ENCODE results near the gene TP53I11.

Gene TP53I11

GRCh38 chr11:44947114-44947513 lies 3.6 kb downstream of the TP53I11 start:
- no peaks in the 10 kb centered on the region for H3K9me3 ChIP-seq (ENCODE audit: severe bottlenecking)
- TF ChIP-seq CTCF (IDR thresholded peaks at IDR 0.05; ENCODE audit: low read depth, low read length): no peak
- H3K4me3 ChIP-seq (ENCODE audit: low read depth, low read length): no peak overlapping the region
- H3K36me3 ChIP-seq: peaks cover 65% of the 10 kb centered on the region
- no peak for DNase-seq
- H3K27me3 ChIP-seq (ENCODE audit: insufficient read depth, low read depth, severe bottlenecking): no peaks in the 10 kb centered on the region
- H3K27ac ChIP-seq: no peak overlapping the region

- Histone ChIP-seq H3K36me3 (peaks cover 69% of the 10 kb centered on the region), H3K4me3 (ENCODE audit: low read depth, low read length) (no peak overlapping the region), H3K9me3 (ENCODE audit: severe bottlenecking) (no peaks in the 10 kb centered on the region), H3K27ac (no peak overlapping the region), H3K27me3 (ENCODE audit: insufficient read depth, low read depth, severe bottlenecking) (no peaks in the 10 kb centered on the region)
- DNase-seq: no peak
- no peak for TF ChIP-seq CTCF (IDR thresholded peaks at IDR 0.05; ENCODE audit: low read depth, low read length)
Measured at GRCh38 chr11:44946263-44946662, 4.4 kb downstream of the TP53I11 start.

- H3K27me3 ChIP-seq (ENCODE audit: insufficient read depth, low read depth, severe bottlenecking): no peaks in the 10 kb centered on the region
- peaks cover 75% of the 10 kb centered on the region for H3K36me3 ChIP-seq
- H3K27ac ChIP-seq: no peak overlapping the region
- no peak for DNase-seq
- no peak overlapping the region for H3K4me3 ChIP-seq (ENCODE audit: low read depth, low read length)
- no peak for TF ChIP-seq CTCF (IDR thresholded peaks at IDR 0.05; ENCODE audit: low read depth, low read length)
- no peaks in the 10 kb centered on the region for H3K9me3 ChIP-seq (ENCODE audit: severe bottlenecking)
Measured at GRCh38 chr11:44945666-44946065, 5.0 kb downstream of the TP53I11 start.

- Histone ChIP-seq H3K9me3 (ENCODE audit: severe bottlenecking) (no peaks in the 10 kb centered on the region), H3K4me3 (ENCODE audit: low read depth, low read length) (no peak overlapping the region), H3K27ac (no peak overlapping the region), H3K27me3 (ENCODE audit: insufficient read depth, low read depth, severe bottlenecking) (no peaks in the 10 kb centered on the region), H3K36me3 (peaks cover 77% of the 10 kb centered on the region)
- no peak for DNase-seq
- TF ChIP-seq CTCF (IDR thresholded peaks at IDR 0.05; ENCODE audit: low read depth, low read length): no peak
Measured at GRCh38 chr11:44944853-44945235, 5.8 kb downstream of the TP53I11 start.

- no peak for DNase-seq
- peak; percentile 30; the same call in 1 of the 2 replicates for TF ChIP-seq CTCF (IDR thresholded peaks at IDR 0.05; ENCODE audit: low read depth, low read length)
- no peaks in the 10 kb centered on the region for H3K9me3 ChIP-seq (ENCODE audit: severe bottlenecking)
- H3K36me3 ChIP-seq: peaks cover 80% of the 10 kb centered on the region
- no peak overlapping the region for H3K27ac ChIP-seq
- no peak overlapping the region for H3K4me3 ChIP-seq (ENCODE audit: low read depth, low read length)
- H3K27me3 ChIP-seq (ENCODE audit: insufficient read depth, low read depth, severe bottlenecking): no peaks in the 10 kb centered on the region
Measured at GRCh38 chr11:44944181-44944852, 6.4 kb downstream of the TP53I11 start.

GRCh38 chr11:44943696-44944095 lies 7.0 kb downstream of the TP53I11 start:
- Histone ChIP-seq H3K27ac (no peak overlapping the region), H3K9me3 (ENCODE audit: severe bottlenecking) (no peaks in the 10 kb centered on the region), H3K4me3 (ENCODE audit: low read depth, low read length) (no peak overlapping the region), H3K36me3 (peaks cover 81% of the 10 kb centered on the region), H3K27me3 (ENCODE audit: insufficient read depth, low read depth, severe bottlenecking) (no peaks in the 10 kb centered on the region)
- TF ChIP-seq CTCF (IDR thresholded peaks at IDR 0.05; ENCODE audit: low read depth, low read length): no peak
- DNase-seq: no peak

All from WERI-Rb-1 (cell line).